HL-60 (cell line): Measurements from ENCODE around the gene POC1A.

ENCODE experiments used
- CTCF ChIP-seq: IDR thresholded peaks from one replicate; pipeline ENCODE4 v1.5.1; 2011; ENCODE audit warnings: low read length, control low read depth, inconsistent platforms; ENCODE audit not compliant: insufficient read depth
- REST ChIP-seq: IDR thresholded peaks from 2 replicates; pipeline ENCODE4 v1.6.1; 2012; ENCODE audit warnings: low read depth; ENCODE audit not compliant: insufficient replicate concordance

GRCh38 chr3:52039846-52040245 lies 114.4 kb downstream of the POC1A start:
- TF ChIP-seq CTCF = no peak
- no peak for TF ChIP-seq REST
